HepG2 (cell line): ENCODE measurements around the gene POFUT2. TPM values are rescaled to one million over a fixed set of nuclear protein-coding genes. Genes with fewer than 3 reads are reported as not detected.
A peak's percentile ranks its signal among the peaks of the same experiment; 100 is the strongest.

ENCODE experiments used
- HOXA7 ChIP-seq: sonication (generic); formaldehyde crosslinking; IDR thresholded peaks from 2 replicates; pipeline ENCODE4 v1.8.1; 2022; ENCODE audit warnings: mild to moderate bottlenecking, missing genetic modification reagents, moderate library complexity
- NR2F2 ChIP-seq: IDR thresholded peaks from 2 replicates; pipeline ENCODE4 v1.6.1; 2012; ENCODE audit warnings: low read depth, inconsistent platforms, borderline replicate concordance
- RFXAP ChIP-seq: sonication (generic); formaldehyde crosslinking; IDR thresholded peaks from 2 replicates; pipeline ENCODE4 v1.4.0; 2020; ENCODE audit warnings: missing genetic modification reagents, borderline replicate concordance
- SP140L ChIP-seq: sonication (generic); formaldehyde crosslinking; IDR thresholded peaks from 2 replicates; pipeline ENCODE4 v1.4.0; 2020; ENCODE audit warnings: missing genetic modification reagents, borderline replicate concordance
- SP4 ChIP-seq: sonication (generic); formaldehyde crosslinking; IDR thresholded peaks from 2 replicates; pipeline ENCODE4 v1.8.1; 2023; ENCODE audit warnings: mild to moderate bottlenecking, missing genetic modification reagents
- SRY ChIP-seq: sonication (generic); formaldehyde crosslinking; IDR thresholded peaks from 2 replicates; pipeline ENCODE4 v1.8.0; 2022; ENCODE audit warnings: mild to moderate bottlenecking, missing genetic modification reagents
- ZNF556 ChIP-seq: sonication (generic); formaldehyde crosslinking; IDR thresholded peaks from 2 replicates; pipeline ENCODE4 v1.4.0; 2020; ENCODE audit warnings: mild to moderate bottlenecking, missing genetic modification reagents, borderline replicate concordance
- ZNF605 ChIP-seq: sonication (generic); formaldehyde crosslinking; IDR thresholded peaks from 2 replicates; pipeline ENCODE4 v1.8.0; 2022; ENCODE audit warnings: mild to moderate bottlenecking, missing genetic modification reagents
- ZNF780A ChIP-seq: sonication (generic); formaldehyde crosslinking; IDR thresholded peaks from 2 replicates; pipeline ENCODE4 v1.8.0; 2022; ENCODE audit warnings: mild to moderate bottlenecking, missing genetic modification reagents, moderate library complexity
- polyA plus RNA-seq, 8 experiments: library from polyadenylated mRNA; depleted of rRNA in 3 of 8; stranded (reverse) in 7 of 8; unstranded in 1 of 8; fragments of >200 nt; fragmentation: Illumina TruSeq in 4 of 8; extraction: Trizol in 4 of 8; gene quantifications; 2 replicates each; pipeline versions ENCODE4 v1.2.1 to v1.2.3, GENCODE V29; 2011 to 2016; ENCODE audit warnings: low read depth in 4 of 8, missing spikeins in 1 of 8, mixed read lengths in 1 of 8; ENCODE audit not compliant: insufficient read depth in 1 of 8
- total RNA-seq, 5 experiments: library from RNA; depleted of rRNA; stranded (reverse); fragments of >200 nt; fragmentation: Illumina TruSeq; extraction: Trizol; gene quantifications; 2 replicates each; pipeline ENCODE4 v1.2.3, GENCODE V29; 2016; ENCODE audit warnings: low read depth in 1 of 5
- TF ChIP-seq, protein P1 (sequence below): sonication (generic); formaldehyde crosslinking; IDR thresholded peaks from 2 replicates; pipeline ENCODE4 v1.5.0; 2020; ENCODE audit warnings: missing genetic modification reagents
- TF ChIP-seq, protein P2 (sequence below): sonication (generic); formaldehyde crosslinking; IDR thresholded peaks from 2 replicates; pipeline ENCODE4 v1.4.0; 2020; ENCODE audit warnings: missing genetic modification reagents
- TF ChIP-seq, protein P3 (sequence below): sonication (generic); formaldehyde crosslinking; IDR thresholded peaks from 2 replicates; pipeline ENCODE4 v1.8.0; 2022; ENCODE audit warnings: missing genetic modification reagents, low read depth, mild to moderate bottlenecking, borderline replicate concordance
- TF ChIP-seq, protein P4 (sequence below): sonication (generic); formaldehyde crosslinking; IDR thresholded peaks from 2 replicates; pipeline ENCODE4 v1.4.0; 2020; ENCODE audit warnings: mild to moderate bottlenecking, low read depth, missing genetic modification reagents
- TF ChIP-seq, protein P5 (sequence below): sonication (generic); formaldehyde crosslinking; IDR thresholded peaks from 2 replicates; pipeline ENCODE4 v1.4.0; 2020; ENCODE audit warnings: mild to moderate bottlenecking, missing genetic modification reagents

Gene POFUT2
- total and polyA plus RNA-seq, 2 of the 13 experiments (the other 11 are each of a cell fraction or from before 2014, with no cell fraction given): 22.8 to 24.0 TPM

DNA sequence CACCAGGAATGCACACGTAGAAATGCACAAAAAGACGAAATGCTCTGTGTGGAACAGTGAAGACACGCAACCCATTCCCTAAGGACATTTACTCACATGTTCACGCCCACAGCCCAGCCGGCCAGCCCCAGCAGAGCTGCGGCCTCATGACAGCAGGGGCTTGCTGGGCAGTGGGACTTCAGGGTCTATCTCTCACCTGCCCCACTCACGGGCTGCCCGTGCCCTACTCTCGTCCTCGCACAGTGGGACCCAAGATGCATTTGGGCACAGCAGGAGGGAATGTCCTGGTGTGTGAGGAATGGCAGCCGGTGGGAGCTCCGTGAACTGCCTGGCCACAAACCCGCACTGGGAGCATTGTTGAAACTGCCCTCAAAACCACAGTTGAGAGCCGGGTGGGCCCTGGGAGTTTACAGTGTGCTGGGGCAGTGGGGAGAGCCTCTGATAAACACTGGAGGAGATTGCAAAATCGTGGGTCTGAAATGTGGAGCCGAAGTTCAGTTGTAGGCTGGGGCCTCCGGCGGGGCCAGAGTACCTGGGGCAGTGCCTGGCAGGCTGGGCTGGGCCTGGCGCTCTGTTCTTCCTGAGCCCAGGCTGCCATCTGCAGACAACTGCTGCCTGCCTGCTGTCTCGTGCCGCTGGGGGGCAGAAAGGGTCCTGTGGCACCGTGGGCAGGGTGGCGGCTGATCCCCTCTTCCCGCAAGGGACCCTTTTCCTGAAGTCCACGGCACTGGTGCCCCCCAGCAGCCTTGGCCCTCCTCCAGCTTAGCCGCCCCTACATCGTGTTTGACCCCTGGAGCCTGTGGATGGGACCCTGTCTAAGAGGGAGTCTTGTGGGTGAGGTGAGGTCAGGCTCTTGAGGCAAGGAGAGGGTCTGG is 20.7 kb upstream of the POFUT2 start (continued):
- TF ChIP-seq ZNF780A (CRISPR knock-in tag) (no peak), ZNF605 (no peak), ZNF556 (CRISPR knock-in tag) (no peak), HOXA7 (CRISPR knock-in tag) (no peak), NR2F2 (no peak), SP140L (CRISPR knock-in tag) (no peak), SRY (CRISPR knock-in tag) (no peak), RFXAP (CRISPR knock-in tag) (no peak), SP4 (CRISPR knock-in tag) (peak; percentile 36; the same call in 1 of the 2 replicates)
- TF ChIP-seq, protein P1, sequence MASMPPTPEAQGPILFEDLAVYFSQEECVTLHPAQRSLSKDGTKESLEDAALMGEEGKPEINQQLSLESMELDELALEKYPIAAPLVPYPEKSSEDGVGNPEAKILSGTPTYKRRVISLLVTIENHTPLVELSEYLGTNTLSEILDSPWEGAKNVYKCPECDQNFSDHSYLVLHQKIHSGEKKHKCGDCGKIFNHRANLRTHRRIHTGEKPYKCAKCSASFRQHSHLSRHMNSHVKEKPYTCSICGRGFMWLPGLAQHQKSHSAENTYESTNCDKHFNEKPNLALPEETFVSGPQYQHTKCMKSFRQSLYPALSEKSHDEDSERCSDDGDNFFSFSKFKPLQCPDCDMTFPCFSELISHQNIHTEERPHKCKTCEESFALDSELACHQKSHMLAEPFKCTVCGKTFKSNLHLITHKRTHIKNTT (CRISPR knock-in tag): no peak
- TF ChIP-seq, protein P2, sequence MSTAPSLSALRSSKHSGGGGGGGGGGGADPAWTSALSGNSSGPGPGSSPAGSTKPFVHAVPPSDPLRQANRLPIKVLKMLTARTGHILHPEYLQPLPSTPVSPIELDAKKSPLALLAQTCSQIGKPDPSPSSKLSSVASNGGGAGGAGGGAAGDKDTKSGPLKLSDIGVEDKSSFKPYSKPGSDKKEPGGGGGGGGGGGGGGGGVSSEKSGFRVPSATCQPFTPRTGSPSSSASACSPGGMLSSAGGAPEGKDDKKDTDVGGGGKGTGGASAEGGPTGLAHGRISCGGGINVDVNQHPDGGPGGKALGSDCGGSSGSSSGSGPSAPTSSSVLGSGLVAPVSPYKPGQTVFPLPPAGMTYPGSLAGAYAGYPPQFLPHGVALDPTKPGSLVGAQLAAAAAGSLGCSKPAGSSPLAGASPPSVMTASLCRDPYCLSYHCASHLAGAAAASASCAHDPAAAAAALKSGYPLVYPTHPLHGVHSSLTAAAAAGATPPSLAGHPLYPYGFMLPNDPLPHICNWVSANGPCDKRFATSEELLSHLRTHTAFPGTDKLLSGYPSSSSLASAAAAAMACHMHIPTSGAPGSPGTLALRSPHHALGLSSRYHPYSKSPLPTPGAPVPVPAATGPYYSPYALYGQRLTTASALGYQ (CRISPR knock-in tag): peak; percentile 47; the same call in 1 of the 2 replicates
- TF ChIP-seq, protein P3, sequence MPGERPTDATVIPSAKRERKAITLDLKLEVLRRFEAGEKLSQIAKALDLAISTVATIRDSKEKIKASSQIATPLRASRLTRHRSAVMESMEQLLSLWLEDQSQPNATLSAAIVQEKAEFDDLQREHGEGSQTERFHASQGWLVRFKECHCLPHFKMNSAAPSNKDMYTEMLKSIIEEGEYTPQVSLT: no peak
- TF ChIP-seq, protein P4, sequence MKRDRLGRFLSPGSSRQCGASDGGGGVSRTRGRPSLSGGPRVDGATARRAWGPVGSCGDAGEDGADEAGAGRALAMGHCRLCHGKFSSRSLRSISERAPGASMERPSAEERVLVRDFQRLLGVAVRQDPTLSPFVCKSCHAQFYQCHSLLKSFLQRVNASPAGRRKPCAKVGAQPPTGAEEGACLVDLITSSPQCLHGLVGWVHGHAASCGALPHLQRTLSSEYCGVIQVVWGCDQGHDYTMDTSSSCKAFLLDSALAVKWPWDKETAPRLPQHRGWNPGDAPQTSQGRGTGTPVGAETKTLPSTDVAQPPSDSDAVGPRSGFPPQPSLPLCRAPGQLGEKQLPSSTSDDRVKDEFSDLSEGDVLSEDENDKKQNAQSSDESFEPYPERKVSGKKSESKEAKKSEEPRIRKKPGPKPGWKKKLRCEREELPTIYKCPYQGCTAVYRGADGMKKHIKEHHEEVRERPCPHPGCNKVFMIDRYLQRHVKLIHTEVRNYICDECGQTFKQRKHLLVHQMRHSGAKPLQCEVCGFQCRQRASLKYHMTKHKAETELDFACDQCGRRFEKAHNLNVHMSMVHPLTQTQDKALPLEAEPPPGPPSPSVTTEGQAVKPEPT: 0 out of 2 replicates have a peak, but pooled peaks have one; percentile 53
- TF ChIP-seq, protein P5, sequence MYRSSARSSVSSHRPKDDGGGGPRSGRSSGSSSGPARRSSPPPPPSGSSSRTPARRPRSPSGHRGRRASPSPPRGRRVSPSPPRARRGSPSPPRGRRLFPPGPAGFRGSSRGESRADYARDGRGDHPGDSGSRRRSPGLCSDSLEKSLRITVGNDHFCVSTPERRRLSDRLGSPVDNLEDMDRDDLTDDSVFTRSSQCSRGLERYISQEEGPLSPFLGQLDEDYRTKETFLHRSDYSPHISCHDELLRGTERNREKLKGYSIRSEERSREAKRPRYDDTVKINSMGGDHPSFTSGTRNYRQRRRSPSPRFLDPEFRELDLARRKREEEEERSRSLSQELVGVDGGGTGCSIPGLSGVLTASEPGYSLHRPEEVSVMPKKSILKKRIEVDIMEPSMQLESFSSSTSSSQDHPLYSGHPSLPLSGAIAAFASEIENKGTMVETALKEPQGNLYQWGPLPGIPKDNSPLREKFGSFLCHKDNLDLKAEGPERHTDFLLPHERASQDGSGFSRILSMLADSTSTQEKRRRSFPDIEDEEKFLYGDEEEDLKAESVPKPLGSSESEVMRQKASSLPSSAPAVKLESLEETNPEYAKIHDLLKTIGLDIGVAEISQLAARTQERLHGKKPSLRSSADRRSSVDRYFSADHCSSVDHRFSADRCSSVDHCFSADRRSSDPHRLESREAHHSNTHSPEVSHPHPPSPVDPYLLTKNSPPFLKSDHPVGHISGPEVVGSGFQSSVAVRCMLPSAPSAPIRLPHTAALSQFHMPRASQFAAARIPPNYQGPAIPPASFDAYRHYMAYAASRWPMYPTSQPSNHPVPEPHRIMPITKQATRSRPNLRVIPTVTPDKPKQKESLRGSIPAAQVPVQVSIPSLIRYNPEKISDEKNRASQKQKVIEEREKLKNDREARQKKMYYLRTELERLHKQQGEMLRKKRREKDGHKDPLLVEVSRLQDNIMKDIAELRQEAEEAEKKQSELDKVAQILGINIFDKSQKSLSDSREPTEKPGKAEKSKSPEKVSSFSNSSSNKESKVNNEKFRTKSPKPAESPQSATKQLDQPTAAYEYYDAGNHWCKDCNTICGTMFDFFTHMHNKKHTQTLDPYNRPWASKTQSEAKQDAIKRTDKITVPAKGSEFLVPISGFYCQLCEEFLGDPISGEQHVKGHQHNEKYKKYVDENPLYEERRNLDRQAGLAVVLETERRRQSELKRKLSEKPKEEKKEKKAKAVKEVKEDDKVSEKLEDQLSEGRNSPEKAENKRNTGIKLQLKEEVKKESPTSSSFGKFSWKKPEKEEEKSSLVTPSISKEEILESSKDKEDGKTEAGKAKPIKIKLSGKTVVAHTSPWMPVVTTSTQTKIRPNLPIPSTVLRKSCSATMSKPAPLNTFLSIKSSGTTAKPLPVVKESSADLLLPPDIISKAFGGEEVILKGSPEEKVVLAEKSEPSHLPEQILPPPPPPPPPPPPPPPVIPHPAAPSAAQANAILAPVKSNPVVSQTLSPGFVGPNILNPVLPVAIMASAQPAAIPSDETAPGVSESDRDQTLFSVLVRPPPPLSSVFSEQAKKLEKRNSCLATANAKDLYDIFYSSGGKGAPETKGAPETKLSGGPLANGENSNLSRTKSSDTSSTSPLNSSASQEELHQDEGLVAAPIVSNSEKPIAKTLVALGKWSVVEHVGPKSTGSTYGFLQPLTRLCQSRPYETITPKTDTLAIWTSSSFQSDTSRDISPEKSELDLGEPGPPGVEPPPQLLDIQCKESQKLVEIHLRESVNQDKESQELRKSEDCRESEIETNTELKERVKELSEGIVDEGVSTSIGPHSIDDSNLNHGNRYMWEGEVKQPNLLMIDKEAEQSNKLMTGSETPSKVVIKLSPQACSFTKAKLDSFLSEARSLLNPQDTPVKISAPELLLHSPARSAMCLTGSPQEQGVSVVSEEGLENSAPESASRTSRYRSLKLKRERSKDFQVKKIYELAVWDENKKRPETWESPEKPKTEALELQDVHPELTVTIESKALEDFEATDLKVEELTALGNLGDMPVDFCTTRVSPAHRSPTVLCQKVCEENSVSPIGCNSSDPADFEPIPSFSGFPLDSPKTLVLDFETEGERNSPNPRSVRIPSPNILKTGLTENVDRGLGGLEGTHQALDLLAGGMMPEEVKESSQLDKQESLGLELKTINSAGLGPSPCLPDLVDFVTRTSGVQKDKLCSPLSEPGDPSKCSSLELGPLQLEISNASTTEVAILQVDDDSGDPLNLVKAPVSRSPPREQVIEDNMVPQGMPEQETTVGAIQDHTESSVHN: peak; percentile 73; the same call in 1 of the 2 replicates
